Activated CD4-positive, alpha-beta T cell treated with anti-CD3 and anti-CD28 coated beads, Interleukin-2, amount 50 U/mL, for 24 hours (primary cell): Measurements from ENCODE around the gene GNB5.
"Not testable (repeated sequence)": the region's sequence is repeated elsewhere in the genome, so short reads cannot be mapped to it uniquely, and the experiment has no call there.

Experiments
- DNase-seq, 2 donors: peaks; one replicate each; pipeline ENCODE4 v3.0.0-alpha.2; 2020; ENCODE audit warnings: low read depth in 1 of 2, low spot score in 1 of 2

Gene GNB5

DNA sequence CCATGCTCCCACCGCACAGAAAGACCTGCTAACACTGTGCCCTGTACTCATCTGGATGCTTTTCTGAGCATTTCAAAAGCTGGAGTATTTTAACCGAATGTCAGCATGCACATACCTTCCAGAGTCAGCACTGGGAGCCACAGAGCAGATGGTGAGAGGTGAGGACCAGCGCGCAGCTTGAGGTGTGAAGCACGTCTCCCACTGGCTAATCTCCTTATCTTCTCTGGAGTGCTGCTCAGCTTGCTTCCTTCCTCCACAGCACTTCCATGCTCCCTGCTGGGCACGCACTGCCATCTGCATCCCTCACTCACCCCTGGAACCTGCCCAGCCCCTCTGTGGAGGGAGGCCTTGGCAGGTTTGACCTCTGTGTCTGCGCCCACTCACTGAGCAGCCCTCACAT lies at the start of gene GNB5:
GNB5 (minus strand) TSS at position 186 of the 400 bp plus-strand sequence. CDS start 6,716 bp downstream, outside the sequence.
- no peak for DNase-seq

- DNase-seq = no peak
Measured at GRCh38 chr15:52240166-52240565, 49.0 kb upstream of the GNB5 start.

- not testable (repeated sequence) for DNase-seq
Measured at GRCh38 chr15:52238989-52239525, 47.9 kb upstream of the GNB5 start.

GRCh38 chr15:52238149-52238548 lies 47.0 kb upstream of the GNB5 start:
- no peak for DNase-seq

DNA sequence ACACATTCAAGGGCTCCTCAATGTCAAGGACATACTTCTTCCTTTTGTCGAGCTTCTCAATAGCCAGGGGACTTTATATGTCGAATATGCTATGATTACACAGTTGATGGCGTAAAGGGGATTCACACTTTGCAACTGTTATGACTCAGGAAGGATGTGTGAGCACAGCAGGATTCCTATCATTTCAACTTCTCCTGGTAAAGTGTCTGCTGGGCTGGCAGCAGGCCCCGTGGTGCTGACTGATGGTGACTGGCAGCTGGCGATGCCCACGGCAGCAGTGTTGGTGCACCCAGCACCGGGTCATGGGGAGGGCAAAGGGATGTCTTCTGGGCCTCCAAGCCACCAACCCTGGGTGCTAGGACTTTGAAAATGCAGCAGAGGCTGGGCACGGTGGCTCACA lies 44.8 kb upstream of the GNB5 start:
- DNase-seq = no peak

DNA sequence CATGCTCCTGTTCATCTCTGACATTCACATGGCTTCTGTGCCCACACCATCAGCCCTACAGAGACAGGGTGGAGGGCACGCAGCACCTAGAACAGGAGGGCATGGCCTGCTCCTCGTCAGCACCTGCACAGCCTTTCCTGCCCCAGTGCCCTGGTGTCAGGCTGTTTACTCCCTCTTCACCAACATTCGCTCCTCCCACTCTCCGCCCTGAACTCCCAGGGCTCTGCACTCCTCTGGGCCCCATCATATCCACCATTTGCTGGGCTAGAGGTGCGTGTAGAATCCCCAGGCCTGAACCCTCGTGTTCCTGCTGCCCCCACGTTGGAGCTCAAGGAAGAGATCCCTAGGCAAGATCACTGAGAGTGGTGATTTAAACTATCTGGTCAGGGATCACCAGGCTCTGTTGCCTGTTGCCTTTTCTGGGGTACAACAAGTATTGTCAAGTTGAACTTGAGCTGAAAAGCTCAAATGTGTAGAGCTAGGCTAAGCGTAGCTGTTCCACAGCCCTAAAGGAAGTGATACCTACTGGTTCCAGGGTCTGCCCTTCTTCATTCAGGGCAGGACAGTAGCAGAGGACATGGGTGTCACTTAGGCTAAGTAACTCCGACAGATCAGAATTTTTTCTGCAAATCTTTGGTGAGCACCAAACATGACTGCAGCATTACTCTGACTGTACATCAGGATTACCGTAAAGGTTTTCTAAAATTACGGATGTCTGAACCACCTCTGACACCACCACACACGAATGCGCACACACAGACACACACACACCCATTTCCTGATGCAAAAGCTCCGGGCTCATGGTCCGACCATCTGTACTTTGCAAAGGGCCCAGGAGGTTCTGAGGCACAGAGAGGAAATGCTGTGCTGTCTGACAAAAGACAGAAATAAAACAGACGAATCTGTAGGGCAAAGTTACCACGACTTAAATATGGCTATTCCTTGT lies 43.7 kb upstream of the GNB5 start:
- no peak for DNase-seq

- DNase-seq = no peak
Measured at GRCh38 chr15:52233405-52233804, 42.2 kb upstream of the GNB5 start.

GRCh38 chr15:52232327-52232726 lies 41.1 kb upstream of the GNB5 start:
- no peak for DNase-seq

GRCh38 chr15:52230073-52230472 lies 38.9 kb upstream of the GNB5 start:
- DNase-seq = no peak

GRCh38 chr15:52228921-52229320 lies 37.7 kb upstream of the GNB5 start:
- DNase-seq = no peak

GRCh38 chr15:52227456-52227855 lies 36.3 kb upstream of the GNB5 start:
- peak; percentile 25 to 64 for DNase-seq

- no peak for DNase-seq
Measured at GRCh38 chr15:52225230-52225629, 34.0 kb upstream of the GNB5 start.

DNA sequence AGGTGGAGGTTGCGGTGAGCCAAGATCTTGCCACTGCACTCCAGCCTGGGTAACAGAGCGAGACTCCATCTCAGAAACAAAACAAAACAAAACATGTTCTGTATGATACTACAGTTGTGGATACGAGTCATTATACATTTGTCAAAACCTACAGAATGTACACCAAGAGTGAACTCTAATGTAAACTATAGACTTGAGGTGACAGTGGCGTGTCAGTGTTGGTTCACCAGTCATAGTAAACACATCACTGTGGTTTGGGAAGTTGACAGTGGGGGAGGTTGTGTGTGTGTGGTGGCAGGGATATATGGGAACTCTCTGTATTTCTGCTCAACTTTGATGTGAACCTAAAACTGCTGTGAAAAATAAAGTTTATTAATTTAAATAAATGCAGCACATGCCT lies 33.0 kb upstream of the GNB5 start:
- DNase-seq = no peak

DNA sequence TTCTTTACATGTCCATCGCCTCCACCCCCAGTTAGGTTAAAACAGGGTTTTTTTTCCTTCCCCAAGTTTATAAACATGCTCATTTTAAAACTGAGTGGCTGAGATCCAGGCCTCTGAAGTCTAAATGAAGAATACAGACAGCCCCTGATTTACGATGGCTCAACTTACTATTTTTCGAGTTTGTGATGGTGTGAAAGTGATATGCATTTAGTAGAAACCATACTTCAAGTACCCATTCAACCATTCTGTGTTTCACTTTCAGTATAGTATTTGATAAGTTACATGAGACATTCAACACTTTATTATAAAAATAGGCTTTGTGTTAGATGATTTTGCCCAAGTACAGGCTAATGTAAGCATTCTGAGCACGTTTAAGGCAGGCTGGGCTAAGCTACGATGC lies 30.5 kb upstream of the GNB5 start:
- no peak for DNase-seq

GRCh38 chr15:52220937-52221660 lies 29.9 kb upstream of the GNB5 start:
- no peak for DNase-seq

DNA sequence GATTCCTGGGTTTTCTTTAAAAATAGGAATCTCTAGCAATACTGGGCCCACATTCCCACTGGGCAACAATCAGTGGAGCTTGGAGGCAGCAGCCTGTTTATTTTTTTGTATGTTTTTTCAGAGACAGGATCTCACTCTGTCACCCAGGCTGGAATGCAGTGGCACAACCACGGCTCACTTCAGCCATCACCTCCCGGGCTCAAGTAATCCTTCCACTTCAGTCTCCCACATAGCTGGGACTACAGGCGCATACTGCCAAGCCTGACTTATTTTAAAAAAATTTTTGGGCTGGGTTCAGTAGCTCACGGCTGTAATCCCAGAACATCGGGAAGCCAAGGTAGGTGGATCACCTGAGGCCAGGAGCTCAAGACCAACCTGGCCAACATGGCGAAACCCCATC lies 29.1 kb upstream of the GNB5 start:
- no peak for DNase-seq

DNA sequence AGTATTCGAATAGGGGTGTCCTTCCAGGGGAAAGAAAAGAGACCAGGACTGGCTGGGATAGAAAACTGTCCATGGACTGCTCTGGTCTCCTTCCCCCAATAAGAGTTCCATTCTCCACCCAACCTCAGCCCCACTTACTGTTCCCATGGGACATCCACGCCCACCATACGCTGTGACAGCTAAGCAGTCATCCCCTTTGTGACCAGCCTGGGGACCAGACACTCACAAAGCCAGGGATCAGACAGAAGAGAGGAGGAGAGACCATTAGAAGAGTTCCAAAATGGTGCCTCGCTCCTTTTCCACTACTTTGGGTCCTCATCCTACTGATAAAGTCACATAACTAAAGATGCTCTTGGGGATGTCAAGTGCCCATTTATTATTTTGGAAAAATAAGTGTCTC lies 27.6 kb upstream of the GNB5 start:
- no peak for DNase-seq

DNA sequence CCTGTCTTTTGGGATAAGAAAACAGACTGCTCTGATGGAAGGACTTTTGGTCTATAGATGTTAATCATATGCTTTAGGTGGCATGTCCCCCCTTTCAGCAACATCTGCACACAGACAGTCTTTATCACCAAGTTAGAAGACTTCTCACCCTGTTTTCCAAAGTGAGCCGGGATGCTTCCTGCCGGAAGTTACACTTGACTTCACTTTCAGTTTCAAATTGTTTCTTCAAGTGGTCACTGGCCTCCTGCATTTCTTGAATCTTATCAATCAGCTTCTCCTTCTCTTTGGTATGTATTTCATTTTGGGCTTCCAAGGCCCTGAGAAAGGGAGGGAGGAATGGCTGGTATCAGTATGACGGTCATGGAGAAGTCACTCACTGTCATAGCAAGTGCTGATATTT lies 27.2 kb upstream of the GNB5 start:
- DNase-seq = no peak

DNA sequence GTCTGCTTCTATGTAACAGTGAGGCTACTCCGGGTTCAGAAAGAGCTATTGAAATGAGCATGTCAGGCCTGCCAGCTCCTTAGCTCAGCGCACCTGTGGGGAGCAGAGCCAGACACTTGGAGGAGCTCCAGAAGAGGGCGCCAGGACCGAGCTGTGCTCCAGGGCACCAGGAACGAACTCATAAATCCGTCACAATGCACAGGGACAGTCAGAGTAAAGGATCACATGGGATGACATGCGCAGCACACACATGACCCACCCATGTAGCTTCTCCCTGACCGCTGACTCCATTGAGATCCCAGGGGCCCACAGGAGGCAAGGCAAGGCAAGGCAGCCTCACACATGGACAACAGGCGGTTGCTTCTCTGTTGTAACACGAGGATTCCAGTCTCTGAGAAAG lies 26.0 kb upstream of the GNB5 start:
- DNase-seq = no peak

- DNase-seq = no peak
Measured at GRCh38 chr15:52214553-52214952, 23.4 kb upstream of the GNB5 start.

DNA sequence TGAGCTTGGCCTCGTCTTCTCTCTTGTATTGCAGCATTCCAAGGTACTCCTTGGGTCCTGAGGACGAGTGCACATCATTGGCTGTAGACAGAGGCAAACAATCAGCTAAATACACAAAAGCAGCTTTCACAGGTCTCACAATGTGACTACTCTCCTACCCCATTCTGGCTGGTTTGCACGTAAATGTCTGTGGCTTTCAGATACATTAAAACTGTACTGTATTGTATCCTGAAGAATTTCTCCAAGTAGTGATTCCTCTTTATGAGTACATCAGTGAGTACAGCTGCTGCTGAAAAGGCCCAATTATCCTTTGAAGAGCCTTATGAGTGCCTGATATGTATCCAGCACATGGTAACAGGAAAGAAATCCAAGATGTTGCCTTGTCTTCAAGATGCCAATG lies 22.0 kb upstream of the GNB5 start:
- DNase-seq = no peak

GRCh38 chr15:52208306-52208946 lies 17.2 kb upstream of the GNB5 start:
- peak; percentile 47 to 51 for DNase-seq
